H1 (cell line): Measurements from ENCODE around the gene POLDIP2. TPM values are rescaled to one million over a fixed set of nuclear protein-coding genes. Genes with fewer than 3 reads are reported as not detected.

Source experiments
- CTCF ChIA-PET: fragments of 300-600 bp; sonication (Branson Sonifier 250); formaldehyde crosslinking; loops from one replicate; lab custom pipeline; 2021; ENCODE audit not compliant: partially characterized antibody; lab: Charles Lee
- POLR2A ChIA-PET: fragments of 300-600 bp; sonication (Branson Sonifier 250); formaldehyde crosslinking; loops from one replicate; lab custom pipeline; 2021; ENCODE audit warnings: inconsistent platforms; ENCODE audit not compliant: partially characterized antibody; lab: Charles Lee
- DNase-seq, 2 experiments: peaks; one replicate each; pipeline versions ENCODE4 v3.0.0 to v3.0.0-alpha.2; 2010 to 2022; ENCODE audit warnings: low spot score in 2 of 2, low read depth in 1 of 2, mixed read lengths in 1 of 2
- FAIRE-seq: peaks from 2 replicates; lab custom pipeline; 2011; peaks lifted over from hg19 to GRCh38; lab: Jason Lieb, UNC
- H2AFZ ChIP-seq: 2 replicates; pipeline ENCODE4 v1.8.1; 2012; ENCODE audit warnings: low read length, inconsistent platforms
- H2AK5ac ChIP-seq: 2 replicates; pipeline ENCODE4 v1.6.1; 2013; ENCODE audit warnings: low read depth, low read length
- H2BK120ac ChIP-seq: replicated peaks from 2 replicates; pipeline ENCODE3; 2013; ENCODE audit warnings: low read depth, low read length, inconsistent platforms
- H2BK12ac ChIP-seq: 2 replicates; pipeline ENCODE4 v1.6.1; 2013; ENCODE audit warnings: low read depth, low read length
- H2BK15ac ChIP-seq: 2 replicates; pipeline ENCODE4 v1.6.1; 2013; ENCODE audit warnings: low read length
- H2BK20ac ChIP-seq: 2 replicates; pipeline ENCODE4 v1.6.1; 2013; ENCODE audit warnings: low read length
- H2BK5ac ChIP-seq: 2 replicates; pipeline ENCODE4 v1.6.1; 2013; ENCODE audit warnings: low read depth, low read length
- H3K14ac ChIP-seq: 2 replicates; pipeline ENCODE4 v1.6.1; 2013; ENCODE audit warnings: inconsistent platforms; ENCODE audit not compliant: insufficient read length
- H3K18ac ChIP-seq: 2 replicates; pipeline ENCODE4 v1.6.1; 2013; ENCODE audit warnings: low read length; ENCODE audit errors: extremely low read depth
- H3K23ac ChIP-seq: 2 replicates; pipeline ENCODE4 v1.6.1; 2013; ENCODE audit warnings: inconsistent platforms; ENCODE audit not compliant: insufficient read length
- H3K23me2 ChIP-seq: 2 replicates; pipeline ENCODE4 v1.6.1; 2013; ENCODE audit warnings: low read depth, low read length
- H3K27ac ChIP-seq: 2 replicates; pipeline ENCODE4 v1.6.1; 2011; ENCODE audit warnings: low read depth, low read length, inconsistent platforms
- H3K27me3 ChIP-seq, 4 experiments: replicated peaks in 1 of 4; 1 replicate in 1 of 4; 2 replicates in 3 of 4; pipeline versions ENCODE4 v1.6.1 to v1.8.1; 2011 to 2013; ENCODE audit warnings: low read length in 3 of 4, mild to moderate bottlenecking in 3 of 4, inconsistent platforms in 2 of 4, mixed read lengths in 2 of 4, moderate library complexity in 1 of 4; ENCODE audit not compliant: control insufficient read depth in 3 of 4, insufficient read depth in 3 of 4; ENCODE audit errors: extremely low read depth in 1 of 4
- H3K36me3 ChIP-seq, 4 experiments: 2 replicates each; pipeline versions ENCODE4 v1.6.1 to v1.8.1; 2011 to 2013; ENCODE audit warnings: mild to moderate bottlenecking in 4 of 4, low read length in 3 of 4, moderate library complexity in 2 of 4, control low read depth in 1 of 4, inconsistent platforms in 1 of 4; ENCODE audit not compliant: insufficient read depth in 4 of 4, control insufficient read depth in 2 of 4
- H3K4ac ChIP-seq: replicated peaks from 2 replicates; pipeline ENCODE3; 2013; ENCODE audit warnings: low read length, low read depth, mixed read lengths, inconsistent platforms; ENCODE audit not compliant: insufficient read length
- H3K4me1 ChIP-seq, 4 experiments: replicated peaks in 1 of 4; 1 replicate in 1 of 4; 2 replicates in 3 of 4; pipeline versions ENCODE4 v1.6.1 to v1.8.1; 2011 to 2013; ENCODE audit warnings: low read length in 3 of 4, inconsistent platforms in 2 of 4, mixed read lengths in 1 of 4; ENCODE audit not compliant: insufficient read depth in 4 of 4, control insufficient read depth in 3 of 4
- H3K4me2 ChIP-seq, 2 experiments: 2 replicates each; pipeline versions ENCODE4 v1.6.1 to v1.8.1; 2011 to 2013; ENCODE audit warnings: low read depth in 2 of 2, low read length in 2 of 2, control low read depth in 1 of 2, inconsistent platforms in 1 of 2, mild to moderate bottlenecking in 1 of 2; ENCODE audit not compliant: insufficient read depth in 1 of 2
- H3K4me3 ChIP-seq, 4 experiments: fragments of 200-600, 300-600 bp in 1 of 4; sonication (generic), shearing (Covaris generic), sonication (Bioruptor Twin) in 1 of 4; 2 replicates each; pipeline versions ENCODE4 v1.5.1 to v1.8.1; 2011 to 2016; ENCODE audit warnings: low read length in 4 of 4, low read depth in 3 of 4, control low read depth in 2 of 4, inconsistent platforms in 2 of 4, mild to moderate bottlenecking in 2 of 4, mixed read lengths in 1 of 4, moderate library complexity in 1 of 4; ENCODE audit not compliant: insufficient read depth in 2 of 4; ENCODE audit errors: extremely low read depth in 1 of 4
- H3K56ac ChIP-seq: replicated peaks from 2 replicates; pipeline ENCODE3; 2013; ENCODE audit warnings: low read depth, mild to moderate bottlenecking, mixed read lengths, low read length, inconsistent platforms; ENCODE audit not compliant: insufficient read length
- H3K79me1 ChIP-seq: 2 replicates; pipeline ENCODE4 v1.6.1; 2013; ENCODE audit warnings: low read depth, low read length, control low read depth
- H3K79me2 ChIP-seq, 2 experiments: 2 replicates each; pipeline versions ENCODE4 v1.6.1 to v1.8.1; 2012 to 2013; ENCODE audit warnings: low read length in 2 of 2, mild to moderate bottlenecking in 2 of 2, inconsistent platforms in 1 of 2; ENCODE audit not compliant: insufficient read depth in 2 of 2, control insufficient read depth in 1 of 2
- H3K9ac ChIP-seq, 4 experiments: replicated peaks in 1 of 4; 1 replicate in 1 of 4; 2 replicates in 3 of 4; pipeline versions ENCODE4 v1.6.1 to v1.8.1; 2011 to 2013; ENCODE audit warnings: low read depth in 3 of 4, low read length in 3 of 4, control low read depth in 2 of 4, mild to moderate bottlenecking in 2 of 4, moderate library complexity in 2 of 4, inconsistent platforms in 1 of 4; ENCODE audit errors: extremely low read depth in 1 of 4
- H3K9me3 ChIP-seq, 2 experiments: 2 replicates each; pipeline versions ENCODE4 v1.6.1 to v1.8.1; 2012 to 2013; ENCODE audit warnings: mild to moderate bottlenecking in 2 of 2, moderate library complexity in 2 of 2, control low read depth in 1 of 2, inconsistent platforms in 1 of 2, low read depth in 1 of 2, low read length in 1 of 2, mixed read lengths in 1 of 2; ENCODE audit not compliant: insufficient read depth in 2 of 2
- H4K20me1 ChIP-seq, 2 experiments: replicated peaks in 1 of 2; 2 replicates each; pipeline versions ENCODE3 to v1.8.1; 2011 to 2013; ENCODE audit warnings: inconsistent platforms in 2 of 2, low read length in 2 of 2, mild to moderate bottlenecking in 1 of 2; ENCODE audit not compliant: insufficient read depth in 2 of 2, control insufficient read depth in 1 of 2
- H4K5ac ChIP-seq: 2 replicates; pipeline ENCODE4 v1.6.1; 2013; ENCODE audit warnings: low read length, low read depth, mixed read lengths, inconsistent platforms; ENCODE audit not compliant: insufficient read length
- H4K8ac ChIP-seq: 2 replicates; pipeline ENCODE4 v1.8.0; 2013; ENCODE audit warnings: mild to moderate bottlenecking, moderate library complexity, low read length, inconsistent platforms; ENCODE audit not compliant: insufficient read depth; ENCODE audit errors: extremely low read depth
- H4K91ac ChIP-seq: replicated peaks from 2 replicates; pipeline ENCODE3; 2013; ENCODE audit warnings: low read length, mixed read lengths, inconsistent platforms; ENCODE audit not compliant: insufficient read length
- CBX8 ChIP-seq: fragments of 300-800, 300-1000 bp; sonication (generic); IDR thresholded peaks from 2 replicates; pipeline ENCODE4 v1.7.1; 2016; ENCODE audit warnings: low read depth, low read length, borderline replicate concordance
- JUN ChIP-seq: IDR thresholded peaks from 2 replicates; pipeline ENCODE4 v1.6.1; 2011; ENCODE audit warnings: low read depth, mild to moderate bottlenecking, improper control_type of control experiment, low read length
- KDM1A ChIP-seq: fragments of 200-600, 300-600 bp; sonication (generic); IDR thresholded peaks from 2 replicates; pipeline ENCODE4 v1.7.1; 2016; ENCODE audit warnings: mild to moderate bottlenecking, low read length, borderline replicate concordance
- RAD21 ChIP-seq, 2 experiments: IDR thresholded peaks in 1 of 2; conservative IDR thresholded peaks in 1 of 2; 2 replicates each; pipeline ENCODE4 v1.6.1; 2011; ENCODE audit warnings: low read depth in 2 of 2, low read length in 2 of 2, improper control_type of control experiment in 1 of 2, inconsistent platforms in 1 of 2, mild to moderate bottlenecking in 1 of 2, moderate library complexity in 1 of 2
- RNF2 ChIP-seq: fragments of 200-900, 300-1000 bp; sonication (generic); IDR thresholded peaks from 2 replicates; pipeline ENCODE4 v1.7.1; 2016; ENCODE audit warnings: borderline replicate concordance, low read depth, mild to moderate bottlenecking, antibody characterized with exemption, low read length; ENCODE audit not compliant: poor library complexity, severe bottlenecking; ENCODE audit errors: missing control alignments
- SIN3A ChIP-seq, 2 experiments: IDR thresholded peaks in 1 of 2; conservative IDR thresholded peaks in 1 of 2; 2 replicates each; pipeline ENCODE4 v1.6.1; 2011 to 2012; ENCODE audit warnings: low read length in 2 of 2, improper control_type of control experiment in 1 of 2, low read depth in 1 of 2, mild to moderate bottlenecking in 1 of 2
- SIX5 ChIP-seq: IDR thresholded peaks from 2 replicates; pipeline ENCODE4 v1.6.1; 2011; ENCODE audit warnings: mild to moderate bottlenecking, low read depth, low read length
- TAF7 ChIP-seq: optimal IDR thresholded peaks from 2 replicates; pipeline ENCODE3; 2011; ENCODE audit warnings: low read depth, mild to moderate bottlenecking, inconsistent platforms, low read length, moderate library complexity, borderline replicate concordance
- TBP ChIP-seq: IDR thresholded peaks from 2 replicates; pipeline ENCODE4 v1.6.1; 2011; ENCODE audit warnings: low read depth, low read length, improper control_type of control experiment
- USF2 ChIP-seq: IDR thresholded peaks from 2 replicates; pipeline ENCODE4 v1.6.1; 2011; ENCODE audit warnings: low read length, improper control_type of control experiment
- ZNF274 ChIP-seq: IDR thresholded peaks from 2 replicates; pipeline ENCODE4 v1.7.0; 2012; ENCODE audit warnings: low read length, borderline replicate concordance; ENCODE audit errors: extremely low read depth
- WGBS, 2 experiments: shearing (Covaris generic) in 1 of 2; methylation state at CpG; one replicate each; pipeline versions ENCODE4 v1.1.6 to v1.1.7; 2013 to 2015; ENCODE audit warnings: low lambda C conversion rate in 2 of 2, mixed read lengths in 2 of 2, inconsistent platforms in 1 of 2, low coverage in 1 of 2, missing lambda C conversion rate in 1 of 2; ENCODE audit not compliant: insufficient replicate concordance in 2 of 2, insufficient coverage in 1 of 2, insufficient read length in 1 of 2; ENCODE audit errors: extremely low coverage in 1 of 2, missing lambda C conversion rate in 1 of 2; 5-methylcytosine and 5-hydroxymethylcytosine counted together
- polyA plus RNA-seq, 7 experiments: library from polyadenylated mRNA; depleted of rRNA in 3 of 7; stranded (reverse) in 5 of 7; unstranded in 2 of 7; fragments of >200 nt in 5 of 7; fragments of 200-250 nt in 2 of 7; gene quantifications; 1 replicate in 5 of 7; 2 replicates in 1 of 7; 4 replicates in 1 of 7; pipeline versions ENCODE4 v1.2.1 to v1.2.3, GENCODE V29; 2011 to 2013; ENCODE audit warnings: missing spikeins in 2 of 7, mixed read lengths in 2 of 7
- total RNA-seq: library from RNA; stranded (reverse); fragmentation: NEBNext Ultra II Directional; extraction: Animal tissue kit (Norgen Biotek cat#: 25700); gene quantifications from 2 replicates; pipeline ENCODE4 v1.2.1, GENCODE V29; 2021

Gene POLDIP2
- total and polyA plus RNA-seq, 2 of the 8 experiments (the other 6 are each of a cell fraction or from before 2014, with no cell fraction given) = 74.0 to 76.1 TPM

- POLR2A ChIA-PET = interaction anchor here (0.8 to 4.1 kb wide), 13 partner anchors 9 to 514 kb away, joined by 3 to 30 read pairs (median 5); partner anchors contain the start of genes IFT20, POLDIP2 and TNFAIP1
- Histone ChIP-seq H3K79me1 (no peaks in the 10 kb centered on the region), H2BK5ac (no peak overlapping the region), H2AFZ (no peak overlapping the region), H3K9me3 (no peaks in the 10 kb centered on the region), H2BK15ac (no peak overlapping the region), H2AK5ac (no peak overlapping the region), H4K8ac (no peak overlapping the region), H4K20me1 (peaks cover 3 to 12% of the 10 kb centered on the region in 2 experiments), H3K9ac (peak overlapping the region; percentile 75 to 85 (median 82)), H4K91ac (no peak overlapping the region), H3K27ac (peak overlapping the region; percentile 56; the same call in 1 of the 2 replicates), H3K23ac (no peak overlapping the region), H3K14ac (no peak overlapping the region), H3K56ac (peak overlapping the region; percentile 49), H3K23me2 (peaks cover 11% of the 10 kb centered on the region), H3K4me2 (peak overlapping the region; percentile 81 to 99), H3K4me3 (peak overlapping the region; percentile 63 to 90 (median 70)), H3K36me3 (peaks cover 0 to 4% (median 0%) of the 10 kb centered on the region in 4 experiments; a peak in 3 of 8 replicates), H3K4me1 (peaks cover 7 to 26% (median 13%) of the 10 kb centered on the region in 4 experiments), H2BK12ac (no peak overlapping the region), H3K27me3 (peaks cover 0 to 3% (median 0%) of the 10 kb centered on the region in 4 experiments; a peak in 1 of 7 replicates), H2BK120ac (no peak overlapping the region), H4K5ac (no peak overlapping the region), H3K79me2 (peaks cover 34 to 56% of the 10 kb centered on the region in 2 experiments), H2BK20ac (no peak overlapping the region), H3K4ac (no peak overlapping the region), H3K18ac (no peak overlapping the region; the same call in 1 of the 2 replicates)
- WGBS, 2 experiments = 4% methylated on average over 7 of the region's 7 CpGs; no CpG with 5 or more reads in 1 of the 2 experiments
- FAIRE-seq (no peak), DNase-seq (no peak)
- CTCF ChIA-PET = interaction anchor here (0.6 to 1.9 kb wide), 8 partner anchors 10 to 250 kb away, joined by 3 to 7 read pairs (median 3); partner anchors contain the start of genes IFT20 and TNFAIP1
- TF ChIP-seq SIX5 = no peak
- no peak for TF ChIP-seq JUN
- TF ChIP-seq SIN3A (conservative IDR thresholded peaks at IDR 0.05 in 1 of 2, IDR thresholded peaks at IDR 0.05 in 1 of 2; ENCODE audit: low read depth in 1 of 2, low read length in 2 of 2) = 0 out of 4 replicates have a peak, but pooled peaks of 1 of the 2 experiments have one; percentile 1
- no peak for TF ChIP-seq TBP
- no peak for TF ChIP-seq RAD21 (IDR thresholded peaks at IDR 0.05 in 1 of 2, conservative IDR thresholded peaks at IDR 0.05 in 1 of 2; ENCODE audit: low read depth in 2 of 2, low read length in 2 of 2)
- peak; percentile 6 for TF ChIP-seq TAF7
- TF ChIP-seq CBX8 = no peak
- no peak for TF ChIP-seq USF2
- TF ChIP-seq ZNF274 = no peak
- no peak for TF ChIP-seq RNF2
- no peak for TF ChIP-seq KDM1A
These were observed 37.8 kb downstream of the POLDIP2 start for GRCh38 chr17:28319598-28319935.
